Parathyroid adenoma (tissue), 2 donors: Measurements from ENCODE around the gene SIGLEC15.

Experiments used
- H2AFZ ChIP-seq: fragments of 300-600 bp; sonication (generic); one replicate; pipeline ENCODE4 v1.7.0; 2017; ENCODE audit warnings: antibody characterized with exemption, mild to moderate bottlenecking
- H3K27ac ChIP-seq: fragments of 300-600 bp; sonication (generic); one replicate; pipeline ENCODE4 v1.7.0; 2017
- H3K27me3 ChIP-seq: fragments of 300-600 bp; sonication (generic); one replicate; pipeline ENCODE4 v1.7.0; 2017; ENCODE audit warnings: low read length; ENCODE audit not compliant: control insufficient read depth, insufficient read depth
- H3K36me3 ChIP-seq: fragments of 300-600 bp; sonication (generic); one replicate; pipeline ENCODE4 v1.7.0; 2017; ENCODE audit warnings: low read length; ENCODE audit not compliant: control insufficient read depth, insufficient read depth
- H3K4me1 ChIP-seq: fragments of 300-600 bp; sonication (generic); one replicate; pipeline ENCODE4 v1.7.0; 2017; ENCODE audit warnings: control low read depth
- H3K4me2 ChIP-seq: fragments of 300-600 bp; sonication (generic); one replicate; pipeline ENCODE4 v1.7.0; 2017; ENCODE audit warnings: low read length
- H3K4me3 ChIP-seq: fragments of 300-600 bp; sonication (generic); one replicate; pipeline ENCODE4 v1.7.0; 2017; ENCODE audit warnings: low read depth, low read length
- H3K79me2 ChIP-seq: fragments of 300-600 bp; sonication (generic); one replicate; pipeline ENCODE4 v1.7.0; 2017; ENCODE audit warnings: control low read depth
- H3K9ac ChIP-seq: fragments of 300-600 bp; sonication (generic); one replicate; pipeline ENCODE4 v1.7.0; 2017; ENCODE audit warnings: mild to moderate bottlenecking
- H3K9me3 ChIP-seq: fragments of 300-600 bp; sonication (generic); one replicate; pipeline ENCODE4 v1.7.0; 2017; ENCODE audit warnings: low read length; ENCODE audit not compliant: control insufficient read depth
- CTCF ChIP-seq: fragments of 300-600 bp; sonication (generic); IDR thresholded peaks from one replicate; pipeline ENCODE4 v1.7.0; 2017; ENCODE audit warnings: antibody characterized with exemption, mild to moderate bottlenecking
- donor health status: primary hyperparathyroidism.

Gene SIGLEC15

GRCh38 chr18:45859334-45859733, 33.9 kb downstream of the SIGLEC15 start:
- no peaks in the 10 kb centered on the region for H3K36me3 ChIP-seq
- H3K79me2 ChIP-seq, result no peaks in the 10 kb centered on the region

GRCh38 chr18:45860492-45860891, 35.0 kb downstream of the SIGLEC15 start:
- no peak overlapping the region for H3K4me2 ChIP-seq
- H3K27ac ChIP-seq, result no peak overlapping the region
- no peaks in the 10 kb centered on the region for H3K27me3 ChIP-seq
- no peaks in the 10 kb centered on the region for H3K36me3 ChIP-seq
- no peaks in the 10 kb centered on the region for H3K4me1 ChIP-seq
- H3K9me3 ChIP-seq, result no peaks in the 10 kb centered on the region
- H3K4me3 ChIP-seq, result no peak overlapping the region
- no peak overlapping the region for H2AFZ ChIP-seq
- H3K79me2 ChIP-seq, result no peaks in the 10 kb centered on the region
- no peak for TF ChIP-seq CTCF
- no peak overlapping the region for H3K9ac ChIP-seq

More at GRCh38 chr18:45859334-45859733, 33.9 kb downstream of the SIGLEC15 start:
- no peak for TF ChIP-seq CTCF
- H3K27ac ChIP-seq, result no peak overlapping the region
- H2AFZ ChIP-seq, result no peak overlapping the region
- H3K4me3 ChIP-seq, result no peak overlapping the region
- H3K4me2 ChIP-seq, result no peak overlapping the region
- no peaks in the 10 kb centered on the region for H3K4me1 ChIP-seq
- H3K9me3 ChIP-seq, result no peaks in the 10 kb centered on the region
- H3K9ac ChIP-seq, result no peak overlapping the region
- H3K27me3 ChIP-seq, result no peaks in the 10 kb centered on the region

- Histone ChIP-seq H2AFZ (no peak overlapping the region), H3K27me3 (no peaks in the 10 kb centered on the region), H3K9me3 (no peaks in the 10 kb centered on the region), H3K27ac (no peak overlapping the region), H3K4me3 (no peak overlapping the region), H3K4me1 (no peaks in the 10 kb centered on the region), H3K36me3 (no peaks in the 10 kb centered on the region), H3K4me2 (no peak overlapping the region), H3K9ac (no peak overlapping the region), H3K79me2 (no peaks in the 10 kb centered on the region)
- TF ChIP-seq CTCF, result no peak
Observed at GRCh38 chr18:45860971-45861370, 35.5 kb downstream of the SIGLEC15 start.

GRCh38 chr18:45861926-45862325, 36.5 kb downstream of the SIGLEC15 start:
- Histone ChIP-seq H3K4me3 (no peak overlapping the region), H3K4me1 (no peaks in the 10 kb centered on the region), H3K9ac (no peak overlapping the region), H3K36me3 (no peaks in the 10 kb centered on the region), H3K79me2 (no peaks in the 10 kb centered on the region), H3K27ac (no peak overlapping the region), H3K9me3 (no peaks in the 10 kb centered on the region), H2AFZ (no peak overlapping the region), H3K4me2 (no peak overlapping the region), H3K27me3 (no peaks in the 10 kb centered on the region)
- TF ChIP-seq CTCF, result no peak

GRCh38 chr18:45863469-45863868, 38.0 kb downstream of the SIGLEC15 start:
- no peak overlapping the region for H3K27ac ChIP-seq
- H2AFZ ChIP-seq, result no peak overlapping the region
- no peak overlapping the region for H3K4me2 ChIP-seq
- H3K79me2 ChIP-seq, result no peaks in the 10 kb centered on the region
- no peak for TF ChIP-seq CTCF
- no peak overlapping the region for H3K4me3 ChIP-seq
- H3K27me3 ChIP-seq, result no peaks in the 10 kb centered on the region
- H3K36me3 ChIP-seq, result no peaks in the 10 kb centered on the region
- no peaks in the 10 kb centered on the region for H3K9me3 ChIP-seq
- H3K9ac ChIP-seq, result no peak overlapping the region
- H3K4me1 ChIP-seq, result no peaks in the 10 kb centered on the region
